ENCODE data around the gene KCNC2.
"Not testable (repeated sequence)": the region's sequence is repeated elsewhere in the genome, so short reads cannot be mapped to it uniquely, and the experiment has no call there.

KCNC2 gene

GRCh38 chr12:75209812-75210138 is at the start of gene KCNC2:
Gene KCNC2, minus strand, starts transcription at chr12:75209839.
- no peak for DNase-seq

GRCh38 chr12:75259143-75259542 is 49.5 kb upstream of the KCNC2 start:
- DNase-seq, result no peak

DNA sequence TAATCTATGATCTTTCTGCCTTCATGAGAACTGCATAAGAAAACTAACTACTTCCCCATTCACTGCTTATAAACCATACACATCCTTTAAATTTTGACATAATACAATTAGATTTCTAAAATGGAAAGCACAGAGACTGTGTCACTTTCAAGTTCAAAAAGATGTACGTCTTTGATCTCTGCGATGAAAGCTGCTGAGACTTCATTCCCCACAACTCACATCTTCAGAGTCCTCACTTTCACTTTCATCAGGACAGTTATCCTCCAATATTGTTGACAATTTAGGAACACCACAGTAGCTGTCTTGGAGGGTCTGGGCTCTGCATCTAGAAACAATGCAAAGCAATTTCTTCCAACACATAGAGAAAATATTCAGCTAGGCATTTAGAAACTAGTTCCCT is 47.9 kb upstream of the KCNC2 start:
- no peak for DNase-seq

GRCh38 chr12:75245108-75245507 is 35.5 kb upstream of the KCNC2 start:
- DNase-seq, result no peak

- DNase-seq, result no peak
Measured at GRCh38 chr12:75239987-75240386, 30.3 kb upstream of the KCNC2 start.

DNA sequence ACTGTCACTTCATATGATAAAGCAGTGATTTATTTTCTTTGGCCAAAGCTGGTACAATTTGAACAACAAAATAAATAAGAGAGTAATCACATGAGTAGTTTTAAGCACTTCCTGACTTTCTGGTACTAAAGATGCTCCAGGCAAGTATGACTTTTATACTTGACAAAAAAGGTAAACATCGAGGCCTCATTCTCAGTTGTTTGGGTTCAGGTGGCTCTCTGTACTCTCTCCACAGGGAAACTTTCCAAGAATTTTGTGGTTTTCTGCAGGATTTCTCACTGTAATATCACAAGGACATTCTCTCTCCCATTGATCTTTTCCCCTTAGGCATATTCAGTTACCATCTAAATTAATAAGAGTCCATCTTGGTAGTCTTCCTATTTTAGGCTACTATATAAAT is 26.6 kb upstream of the KCNC2 start:
- no peak for DNase-seq

- DNase-seq, result no peak
Measured at GRCh38 chr12:75227132-75227531, 17.5 kb upstream of the KCNC2 start.

DNA sequence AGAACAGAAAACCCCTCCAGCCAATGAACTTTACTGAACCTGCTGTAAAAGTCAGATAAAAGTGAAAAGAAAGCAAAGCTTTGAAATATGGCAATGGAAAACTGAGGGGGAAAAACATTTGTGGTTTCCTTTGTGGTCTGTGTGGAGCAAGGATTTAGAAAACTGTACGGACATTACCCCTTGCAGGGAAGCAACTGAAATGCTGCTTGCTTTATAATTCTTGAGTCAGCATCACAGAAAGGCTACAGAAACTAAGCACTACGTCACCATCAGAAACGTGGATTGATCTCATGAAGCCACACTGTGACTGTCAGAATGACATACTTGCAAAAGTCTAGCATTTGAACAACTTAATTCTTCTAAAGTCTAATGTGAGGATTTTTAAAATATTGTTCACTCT is 2.4 kb upstream of the KCNC2 start:
- DNase-seq, result no peak

DNA sequence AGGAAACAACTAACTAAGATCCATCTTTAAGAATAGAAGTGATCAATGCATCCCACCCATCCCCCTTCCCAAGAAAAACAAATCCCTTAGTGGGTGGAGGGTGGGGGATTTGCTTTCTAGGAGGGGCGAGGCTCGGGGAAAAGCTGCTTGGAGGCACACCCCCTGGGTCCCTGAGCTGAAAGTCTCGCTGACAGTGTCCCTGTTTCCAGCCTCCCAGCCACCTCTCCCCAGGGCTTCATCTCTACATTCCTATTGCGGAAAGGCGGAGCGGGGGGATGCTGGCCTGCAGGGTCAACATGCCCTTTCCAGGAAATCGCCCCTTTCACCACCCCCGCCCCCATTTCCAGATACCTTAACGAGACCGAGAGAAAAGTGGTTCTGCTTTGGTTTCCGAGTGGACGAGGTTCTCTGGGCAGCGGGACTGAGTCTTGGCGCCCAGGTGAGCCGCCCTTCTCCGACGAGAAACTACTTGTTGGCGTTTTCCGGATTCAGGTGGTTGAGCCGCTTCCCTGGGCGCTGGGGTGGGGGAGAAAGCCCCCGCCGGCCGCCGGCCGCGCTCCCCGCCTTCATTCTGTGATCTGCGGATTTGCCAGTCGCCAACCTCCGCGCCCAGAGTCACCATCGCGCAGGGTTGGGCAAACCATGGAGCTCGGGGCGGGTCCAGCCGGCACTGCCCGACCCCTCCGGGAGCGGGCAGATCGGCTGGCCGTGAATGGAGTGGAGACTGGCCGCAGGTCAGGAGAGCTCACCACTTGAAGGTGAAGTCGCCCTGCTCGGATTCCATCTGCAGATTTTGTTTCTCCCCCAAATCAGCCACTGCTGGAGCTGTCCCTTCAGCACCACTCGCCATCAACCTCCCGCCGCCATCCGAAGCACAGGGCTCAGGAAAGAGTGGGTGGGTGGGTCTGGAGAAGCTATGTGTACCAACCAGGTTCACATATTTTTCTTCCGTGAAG is 505 bp downstream of the KCNC2 start:
- DNase-seq, result no peak

- DNase-seq, result no peak
Measured at GRCh38 chr12:75207338-75208083, 2.1 kb downstream of the KCNC2 start.

DNA sequence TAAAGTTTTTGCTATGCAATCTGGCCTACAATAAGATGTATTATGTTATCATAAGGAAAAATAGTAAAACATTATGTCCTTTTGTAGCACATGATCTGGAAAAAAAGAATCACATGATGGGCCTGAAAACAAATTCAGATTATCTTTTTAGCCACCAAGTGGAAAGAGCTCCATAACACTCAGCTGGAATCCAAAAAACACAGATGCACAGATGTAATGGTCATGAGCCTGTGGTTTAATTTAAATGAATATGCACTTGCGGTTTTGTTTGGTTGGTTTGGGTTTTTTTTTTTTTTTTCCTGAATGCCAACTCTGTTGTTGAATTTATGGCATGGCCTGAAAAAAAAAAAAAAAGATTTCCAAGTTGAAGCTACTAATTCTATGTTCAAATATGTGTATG is 4.1 kb downstream of the KCNC2 start:
- no peak for DNase-seq

GRCh38 chr12:75196865-75197264 is 12.8 kb downstream of the KCNC2 start:
- DNase-seq, result no peak

GRCh38 chr12:75196408-75196807 is 13.2 kb downstream of the KCNC2 start:
- no peak for DNase-seq

DNA sequence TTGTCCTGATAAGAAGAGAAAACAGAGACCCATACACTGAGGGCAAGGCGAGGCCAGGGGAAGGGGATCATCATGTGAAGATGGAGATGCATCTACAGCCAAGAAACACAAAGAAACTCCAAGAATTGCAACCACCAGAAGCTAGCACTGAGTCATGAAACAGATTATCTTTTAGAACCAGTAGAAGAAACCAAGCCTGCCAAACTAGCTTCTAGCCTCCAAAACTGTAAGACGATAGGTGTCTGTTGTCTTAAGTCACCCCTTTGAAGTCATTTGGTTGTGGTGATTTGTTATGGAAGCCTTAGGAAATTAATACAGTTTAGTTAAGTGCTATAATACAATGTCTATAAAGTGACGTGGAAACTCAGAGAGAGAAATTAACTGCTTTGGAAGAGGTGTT is 15.4 kb downstream of the KCNC2 start:
- DNase-seq, result no peak

DNA sequence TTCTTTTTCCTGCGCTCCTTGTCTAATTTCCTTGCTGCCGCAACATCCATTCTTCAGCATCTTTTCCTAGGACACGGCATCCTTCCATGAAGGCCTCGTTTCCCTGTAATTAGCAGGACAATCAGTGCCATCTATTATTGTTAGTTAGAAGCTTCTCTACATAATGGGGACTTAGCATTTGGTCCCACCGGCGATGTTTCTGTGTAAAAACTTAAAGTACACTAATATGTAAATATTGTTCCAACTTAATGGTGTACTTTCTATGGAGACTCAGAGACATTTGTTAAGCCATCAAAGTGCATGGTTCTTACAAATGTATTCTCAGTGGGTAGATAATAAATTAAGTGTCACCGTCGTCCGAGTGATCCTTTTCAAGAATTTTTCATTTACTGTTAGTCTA is 17.4 kb downstream of the KCNC2 start:
- no peak for DNase-seq

DNA sequence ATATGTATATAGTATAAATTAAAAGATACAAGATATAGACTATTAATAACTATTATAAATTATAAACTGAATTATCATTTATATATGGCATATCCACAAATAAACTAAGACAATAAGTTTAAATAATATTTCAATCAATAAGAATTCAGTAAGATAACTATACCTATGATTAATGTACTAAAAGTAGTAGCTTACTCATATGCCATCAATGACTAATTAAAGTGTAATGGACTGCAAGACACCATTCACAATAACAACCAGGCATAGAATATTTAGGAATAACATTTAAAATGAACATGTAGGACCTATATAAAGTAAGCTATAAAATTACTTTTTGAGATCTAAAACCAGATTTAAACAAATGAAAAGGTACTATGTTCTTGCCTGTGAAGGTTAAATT is 18.8 kb downstream of the KCNC2 start:
- DNase-seq, result no peak

GRCh38 chr12:75185881-75186280 is 23.8 kb downstream of the KCNC2 start:
- DNase-seq, result not testable (repeated sequence)

- DNase-seq, result no peak
Measured at GRCh38 chr12:75184516-75184915, 25.1 kb downstream of the KCNC2 start.

- no peak for DNase-seq
Measured at GRCh38 chr12:75183967-75184366, 25.7 kb downstream of the KCNC2 start.

DNA sequence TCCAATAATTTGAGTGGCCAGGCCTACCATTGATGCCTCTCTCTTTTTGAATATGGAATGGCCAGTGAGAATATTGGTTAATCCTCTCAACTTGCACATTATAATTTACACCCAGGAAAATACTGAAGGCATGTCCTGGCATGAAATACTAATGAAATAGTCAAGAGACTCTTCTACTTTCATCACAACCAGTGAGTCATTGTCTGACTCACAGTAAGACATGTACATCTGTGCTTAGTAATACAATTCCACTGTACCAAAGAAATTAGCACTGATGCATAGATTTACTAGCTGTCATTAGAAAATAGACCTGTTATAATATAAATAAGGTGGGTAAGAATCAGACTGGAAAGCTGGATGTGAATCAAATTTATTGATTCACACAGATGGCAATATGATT is 31.6 kb downstream of the KCNC2 start:
- no peak for DNase-seq

DNA sequence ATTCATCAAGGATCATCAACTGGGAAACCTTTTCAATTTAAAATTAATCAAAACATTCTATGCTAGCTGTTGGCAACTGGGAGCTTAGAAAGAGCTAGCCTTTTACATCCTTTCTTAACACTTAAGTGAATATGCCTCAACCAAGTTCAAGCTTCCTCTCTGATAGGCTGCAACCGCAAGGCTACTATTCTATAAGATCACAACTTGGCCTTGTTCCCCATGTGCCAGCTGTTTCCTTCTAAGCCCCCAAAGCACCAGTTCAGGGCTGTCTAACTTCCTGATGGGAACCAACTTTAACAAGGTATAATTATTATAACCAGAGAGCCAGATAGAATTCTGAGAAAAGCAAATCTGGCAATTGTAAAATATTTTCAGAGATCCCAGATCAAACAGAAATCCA is 37.0 kb downstream of the KCNC2 start:
- DNase-seq, result no peak

GRCh38 chr12:75170640-75171185 is 38.9 kb downstream of the KCNC2 start:
- DNase-seq, result no peak

GRCh38 chr12:75162845-75163244 is 46.8 kb downstream of the KCNC2 start:
- no peak for DNase-seq

GRCh38 chr12:75161488-75161887 is 48.2 kb downstream of the KCNC2 start:
- DNase-seq, result no peak
